Transverse colon (tissue), 4 donors: ENCODE results near the gene RBM4B. TPM values are rescaled to one million over a fixed set of nuclear protein-coding genes. Genes with fewer than 3 reads are reported as not detected.

ENCODE experiments used
- DNase-seq: peaks from one replicate; pipeline ENCODE4 v3.0.0-alpha.2; 2019
- H3K27ac ChIP-seq, 4 donors: fragments of 200-600 bp; sonication (generic); 2 replicates each; pipeline ENCODE4 v1.5.1; 2016 to 2018; ENCODE audit warnings: inconsistent platforms in 4 of 4
- H3K27me3 ChIP-seq: fragments of 200-600 bp; sonication (generic); 2 replicates; pipeline ENCODE4 v1.5.1; 2017; ENCODE audit warnings: inconsistent platforms
- H3K36me3 ChIP-seq, 4 donors: fragments of 200-600 bp; sonication (generic); 2 replicates each; pipeline ENCODE4 v1.5.1; 2017 to 2019; ENCODE audit warnings: inconsistent platforms in 4 of 4
- H3K4me1 ChIP-seq, 4 donors: fragments of 200-600 bp; sonication (generic); 2 replicates each; pipeline ENCODE4 v1.5.1; 2017 to 2020; ENCODE audit warnings: inconsistent platforms in 4 of 4
- H3K4me3 ChIP-seq, 4 donors: fragments of 200-600 bp; sonication (generic); 1 replicate in 1 of 4; 2 replicates in 3 of 4; pipeline versions ENCODE4 v1.5.1 to v1.6.1; 2017 to 2019; ENCODE audit warnings: inconsistent platforms in 4 of 4
- H3K9me3 ChIP-seq, 2 donors: fragments of 200-600 bp; sonication (generic); 2 replicates each; pipeline ENCODE4 v1.5.1; 2017 to 2019; ENCODE audit warnings: inconsistent platforms in 2 of 2
- CTCF ChIP-seq, 5 experiments: fragments of 200-600 bp in 3 of 5; fragments of 450-650 bp in 2 of 5; sonication (generic) in 3 of 5; IDR thresholded peaks; 1 replicate in 2 of 5; 2 replicates in 3 of 5; pipeline ENCODE4 v1.5.1; 2016 to 2017; ENCODE audit warnings: antibody characterized with exemption in 5 of 5, inconsistent platforms in 3 of 5, mild to moderate bottlenecking in 2 of 5, moderate library complexity in 1 of 5
- EP300 ChIP-seq: sonication (generic); formaldehyde crosslinking; IDR thresholded peaks from one replicate; pipeline ENCODE4 v1.6.1; 2017; ENCODE audit warnings: antibody characterized with exemption, low read depth
- POLR2A ChIP-seq: fragments of 450-650 bp; IDR thresholded peaks from one replicate; pipeline ENCODE4 v1.6.1; 2016; ENCODE audit warnings: antibody characterized with exemption, mild to moderate bottlenecking, moderate library complexity
- POLR2AphosphoS5 ChIP-seq, 3 donors: sonication (generic); formaldehyde crosslinking; IDR thresholded peaks; one replicate each; pipeline ENCODE4 v1.6.1; 2016; ENCODE audit warnings: antibody characterized with exemption in 3 of 3
- WGBS, 2 donors: methylation state at CpG; one replicate each; pipeline ENCODE4 v1.1.5; 2018; ENCODE audit warnings: low coverage in 1 of 2; 5-methylcytosine and 5-hydroxymethylcytosine counted together
- in situ Hi-C, 4 donors: fragments of 200-750 bp; cut with MboI; loops; one replicate each; pipeline versions ENCODE4 v1.15.0 to v1.15.1; 2017; ENCODE audit warnings: low sequenced_read_pairs in 3 of 4, low pct_ligation_motif_present in 1 of 4, low pct_unique_long_range_greater_than_20kb in 1 of 4
- intact Hi-C: fragments of 100-400 bp; cut with DNase I; formaldehyde crosslinking; loops from one replicate; pipeline ENCODE4 v1.15.1; 2023; ENCODE audit warnings: low total_unique reads
- total RNA-seq, 4 donors: library from RNA; depleted of rRNA; stranded (reverse); fragments of >200 nt; gene quantifications; one replicate each; pipeline ENCODE4 v1.1.0, GENCODE V29; 2016

The RBM4B gene
- total RNA-seq, 4 donors from 2014 or later: 14.2 to 22.1 (median 15.5) TPM

- in situ Hi-C loops: loop anchor here in 3 of 4 donors (5.0 to 10.0 kb wide), 4 partner anchors 99 to 276 kb away; partner anchors contain the start of gene NPAS4 (in 1 of the 3)
- H3K4me3 ChIP-seq: no peak overlapping the region
- intact Hi-C loops: no loop called here
Measured at GRCh38 chr11:66680966-66681645, 3.4 kb upstream of the RBM4B start.

GRCh38 chr11:66676931-66677598 lies 622 bp downstream of the RBM4B start:
- Histone ChIP-seq H3K36me3 (no peaks in the 10 kb centered on the region), H3K4me3 (peak overlapping the region; percentile 53 to 78 (median 68)), H3K9me3 (no peaks in the 10 kb centered on the region), H3K27me3 (no peaks in the 10 kb centered on the region), H3K4me1 (peaks cover 17 to 37% (median 24%) of the 10 kb centered on the region in 4 donors), H3K27ac (peak overlapping the region; percentile 90 to 99 (median 96))
- TF ChIP-seq POLR2AphosphoS5 (IDR thresholded peaks at IDR 0.05) (no peak), EP300 (no peak), CTCF (IDR thresholded peaks at IDR 0.05) (no peak), POLR2A (no peak)
- no peak for DNase-seq
- 0 to 15% methylated on average over 2 to 27 of the region's 27 CpGs for WGBS, 2 donors
- in situ Hi-C loops: loop anchor here in 2 of 4 donors (10.0 kb wide), 2 partner anchors 92 to 102 kb away; no protein-coding TSS in a partner anchor
- intact Hi-C loops: no loop called here

More at GRCh38 chr11:66680966-66681645, 3.4 kb upstream of the RBM4B start:
- no peak for DNase-seq
- Histone ChIP-seq H3K27me3 (no peaks in the 10 kb centered on the region), H3K36me3 (no peaks in the 10 kb centered on the region), H3K4me1 (peaks cover under 1 to 12% (median 10%) of the 10 kb centered on the region in 4 donors), H3K27ac (no peak overlapping the region), H3K9me3 (no peaks in the 10 kb centered on the region)
- WGBS, 2 donors: 82 to 83% methylated on average over 3 to 7 of the region's 7 CpGs
- TF ChIP-seq EP300 (no peak), POLR2AphosphoS5 (IDR thresholded peaks at IDR 0.05) (no peak), POLR2A (no peak), CTCF (IDR thresholded peaks at IDR 0.05) (no peak)

- peaks cover 17 to 37% (median 24%) of the 10 kb centered on the region in 4 donors for H3K4me1 ChIP-seq
- in situ Hi-C loops: loop anchor here in 2 of 4 donors (10.0 kb wide), 2 partner anchors 92 to 102 kb away; no protein-coding TSS in a partner anchor
Measured at GRCh38 chr11:66676282-66676919, 1.3 kb downstream of the RBM4B start.

More at GRCh38 chr11:66676282-66676919, 1.3 kb downstream of the RBM4B start:
- intact Hi-C loops: no loop called here
- no peak overlapping the region for H3K27ac ChIP-seq
- TF ChIP-seq EP300 (no peak), POLR2AphosphoS5 (IDR thresholded peaks at IDR 0.05) (no peak), CTCF (IDR thresholded peaks at IDR 0.05) (no peak), POLR2A (no peak)
- H3K9me3 ChIP-seq: no peaks in the 10 kb centered on the region
- WGBS, 2 donors: 74 to 93% methylated on average over 3 to 16 of the region's 16 CpGs
- H3K4me3 ChIP-seq: peak overlapping the region in 1 of 4 donors; percentile 78
- no peak for DNase-seq
- H3K27me3 ChIP-seq: no peaks in the 10 kb centered on the region
- H3K36me3 ChIP-seq: no peaks in the 10 kb centered on the region
